Neural progenitor cell (in vitro differentiated cells): ENCODE measurements around the gene C22orf15. TPM values are rescaled to one million over a fixed set of nuclear protein-coding genes. Genes with fewer than 3 reads are reported as not detected.

Experiments used
- DNase-seq: peaks from one replicate; pipeline ENCODE4 v3.0.0-alpha.2; 2016; ENCODE audit warnings: low spot score
- H2AFZ ChIP-seq: fragments of 200-600 bp; sonication (generic); replicated peaks from 2 replicates; pipeline ENCODE4 v1.6.1; 2016; ENCODE audit warnings: antibody characterized with exemption
- H3F3A ChIP-seq: fragments of 200-600 bp; sonication (generic); 2 replicates; pipeline ENCODE4 v1.6.1; 2016; ENCODE audit warnings: antibody characterized with exemption, low read depth
- H3K27ac ChIP-seq: fragments of 200-600 bp; sonication (generic); 2 replicates; pipeline ENCODE4 v1.5.1; 2016; ENCODE audit warnings: mild to moderate bottlenecking
- H3K27me3 ChIP-seq: fragments of 200-600 bp; sonication (generic); 2 replicates; pipeline ENCODE4 v1.6.1; 2016; ENCODE audit warnings: mild to moderate bottlenecking, moderate library complexity
- H3K36me3 ChIP-seq: fragments of 200-600 bp; sonication (generic); 2 replicates; pipeline ENCODE4 v1.5.1; 2016
- H3K4me1 ChIP-seq: fragments of 200-600 bp; sonication (generic); 2 replicates; pipeline ENCODE4 v1.6.1; 2016; ENCODE audit warnings: mixed run types
- H3K4me2 ChIP-seq: fragments of 200-600 bp; sonication (generic); 2 replicates; pipeline ENCODE4 v1.6.1; 2016
- H3K4me3 ChIP-seq: fragments of 200-600 bp; sonication (generic); 2 replicates; pipeline ENCODE4 v1.5.1; 2016
- H3K79me2 ChIP-seq: fragments of 200-600 bp; sonication (generic); 2 replicates; pipeline ENCODE4 v1.6.1; 2016; ENCODE audit warnings: low read depth
- H3K9ac ChIP-seq: fragments of 200-600 bp; sonication (generic); 2 replicates; pipeline ENCODE4 v1.6.1; 2016
- H3K9me3 ChIP-seq: fragments of 200-600 bp; sonication (generic); 2 replicates; pipeline ENCODE4 v1.5.1; 2016; ENCODE audit warnings: low read depth
- H4K20me1 ChIP-seq: fragments of 200-600 bp; sonication (generic); 2 replicates; pipeline ENCODE4 v1.6.1; 2016; ENCODE audit warnings: low read depth
- H3K27ac Mint-ChIP-seq: 3 replicates; pipeline ENCODE4 v1.8.0; 2021; ENCODE audit warnings: mixed read lengths
- H3K27me3 Mint-ChIP-seq: 2 replicates; pipeline ENCODE4 v1.8.0; 2022; ENCODE audit warnings: low read depth, mild to moderate bottlenecking, inconsistent platforms, moderate library complexity, mixed read lengths; ENCODE audit not compliant: insufficient read depth
- H3K36me3 Mint-ChIP-seq: 3 replicates; pipeline ENCODE4 v1.8.0; 2021; ENCODE audit warnings: mixed read lengths
- H3K4me1 Mint-ChIP-seq: 3 replicates; pipeline ENCODE4 v1.8.0; 2021; ENCODE audit warnings: mixed read lengths
- H3K4me3 Mint-ChIP-seq: 3 replicates; pipeline ENCODE4 v1.8.0; 2021; ENCODE audit warnings: mild to moderate bottlenecking, moderate library complexity, mixed read lengths
- H3K9me3 Mint-ChIP-seq: 3 replicates; pipeline ENCODE4 v1.8.0; 2020; ENCODE audit warnings: mixed read lengths
- EZH2 ChIP-seq: fragments of 200-600 bp; sonication (generic); IDR thresholded peaks from 2 replicates; pipeline ENCODE4 v1.6.1; 2017; ENCODE audit warnings: antibody characterized with exemption, mild to moderate bottlenecking, moderate library complexity
- EZH2phosphoT487 ChIP-seq: fragments of 200-600 bp; sonication (generic); IDR thresholded peaks from 2 replicates; pipeline ENCODE4 v1.6.1; 2017; ENCODE audit warnings: antibody characterized with exemption
- total RNA-seq: library from RNA; depleted of rRNA; stranded (reverse); fragments of >200 nt; gene quantifications from 2 replicates; pipeline ENCODE4 v1.2.3, GENCODE V29; 2015; ENCODE audit warnings: low replicate concordance
- TF ChIP-seq, protein P1 (sequence below): fragments of 200-600 bp; sonication (generic); IDR thresholded peaks from 2 replicates; pipeline ENCODE4 v1.5.1; 2017; ENCODE audit warnings: antibody characterized with exemption, mild to moderate bottlenecking

The C22orf15 gene
- total RNA-seq, 1 donor from 2014 or later = 0.56 TPM

DNA sequence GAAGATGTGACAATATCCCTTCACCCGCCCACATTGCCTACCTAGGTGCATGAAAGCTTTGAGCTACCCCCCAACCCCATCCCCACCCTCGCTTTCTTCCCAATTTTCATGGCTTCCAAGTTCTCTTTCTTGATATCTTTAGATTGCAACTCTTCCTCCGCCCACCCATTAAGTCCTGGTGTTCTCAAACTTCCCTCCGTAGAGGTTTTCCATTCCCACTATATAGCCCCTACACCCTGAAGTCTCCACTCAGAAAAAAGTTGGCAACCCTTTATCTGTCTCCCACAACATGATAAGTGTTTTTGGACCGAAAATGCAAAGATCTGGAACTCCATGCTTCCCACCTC lies 12.4 kb upstream of the C22orf15 start:
- H3K36me3 ChIP-seq = no peaks in the 10 kb centered on the region
- H3K27me3 ChIP-seq = no peaks in the 10 kb centered on the region
- H3K4me3 ChIP-seq = peak overlapping the region; percentile 88
- Mint-ChIP-seq H3K27ac (no peak overlapping the region), H3K9me3 (no peaks in the 10 kb centered on the region), H3K4me1 (peaks cover 28% of the 10 kb centered on the region), H3K4me3 (peak overlapping the region; percentile 86), H3K27me3 (peaks cover 5% of the 10 kb centered on the region), H3K36me3 (peaks cover 2% of the 10 kb centered on the region)
- H3K9me3 ChIP-seq = no peaks in the 10 kb centered on the region
- no peaks in the 10 kb centered on the region for H4K20me1 ChIP-seq
- TF ChIP-seq EZH2phosphoT487 = no peak
- TF ChIP-seq EZH2 = no peak
- TF ChIP-seq, protein P1, sequence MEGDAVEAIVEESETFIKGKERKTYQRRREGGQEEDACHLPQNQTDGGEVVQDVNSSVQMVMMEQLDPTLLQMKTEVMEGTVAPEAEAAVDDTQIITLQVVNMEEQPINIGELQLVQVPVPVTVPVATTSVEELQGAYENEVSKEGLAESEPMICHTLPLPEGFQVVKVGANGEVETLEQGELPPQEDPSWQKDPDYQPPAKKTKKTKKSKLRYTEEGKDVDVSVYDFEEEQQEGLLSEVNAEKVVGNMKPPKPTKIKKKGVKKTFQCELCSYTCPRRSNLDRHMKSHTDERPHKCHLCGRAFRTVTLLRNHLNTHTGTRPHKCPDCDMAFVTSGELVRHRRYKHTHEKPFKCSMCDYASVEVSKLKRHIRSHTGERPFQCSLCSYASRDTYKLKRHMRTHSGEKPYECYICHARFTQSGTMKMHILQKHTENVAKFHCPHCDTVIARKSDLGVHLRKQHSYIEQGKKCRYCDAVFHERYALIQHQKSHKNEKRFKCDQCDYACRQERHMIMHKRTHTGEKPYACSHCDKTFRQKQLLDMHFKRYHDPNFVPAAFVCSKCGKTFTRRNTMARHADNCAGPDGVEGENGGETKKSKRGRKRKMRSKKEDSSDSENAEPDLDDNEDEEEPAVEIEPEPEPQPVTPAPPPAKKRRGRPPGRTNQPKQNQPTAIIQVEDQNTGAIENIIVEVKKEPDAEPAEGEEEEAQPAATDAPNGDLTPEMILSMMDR = no peak
- H3K4me2 ChIP-seq = peak overlapping the region; percentile 95
- H3K79me2 ChIP-seq = no peaks in the 10 kb centered on the region
- no peak overlapping the region for H3K27ac ChIP-seq
- peak overlapping the region; percentile 86 for H2AFZ ChIP-seq
- peak overlapping the region; percentile 55 for H3K9ac ChIP-seq
- peaks cover 7% of the 10 kb centered on the region for H3K4me1 ChIP-seq
- peaks cover 9% of the 10 kb centered on the region for H3F3A ChIP-seq
- DNase-seq = no peak

GRCh38 chr22:23750714-23751440 lies 11.9 kb upstream of the C22orf15 start, which contains the start of gene ZNF70:
Gene ZNF70, minus strand, starts transcription at chr22:23751112. Its CDS starts 5,972 bp downstream, at chr22:23745140.
- Mint-ChIP-seq H3K27me3 (peaks cover 5% of the 10 kb centered on the region), H3K4me1 (peaks cover 29% of the 10 kb centered on the region), H3K27ac (peak within 1 kb of the TSS; percentile 53), H3K36me3 (peaks cover 2% of the 10 kb centered on the region), H3K9me3 (no peaks in the 10 kb centered on the region), H3K4me3 (peak within 1 kb of the TSS; percentile 87)
- H3K9ac ChIP-seq = peak within 1 kb of the TSS; percentile 61
- H3K9me3 ChIP-seq = no peaks in the 10 kb centered on the region
- peak within 1 kb of the TSS; percentile 82 for H3K27ac ChIP-seq
- DNase-seq = peak; percentile 97
- peak within 1 kb of the TSS; percentile 87 for H2AFZ ChIP-seq
- H4K20me1 ChIP-seq = no peaks in the 10 kb centered on the region
- H3K4me1 ChIP-seq = peaks cover 7% of the 10 kb centered on the region
- no peaks in the 10 kb centered on the region for H3K79me2 ChIP-seq
- H3K36me3 ChIP-seq = no peaks in the 10 kb centered on the region
- peak within 1 kb of the TSS; percentile 95 for H3K4me2 ChIP-seq
- no peaks in the 10 kb centered on the region for H3K27me3 ChIP-seq
- TF ChIP-seq, protein P1 = peak; percentile 51
- no peak for TF ChIP-seq EZH2phosphoT487
- peaks cover 9% of the 10 kb centered on the region for H3F3A ChIP-seq
- H3K4me3 ChIP-seq = peak within 1 kb of the TSS; percentile 88

- H3K79me2 ChIP-seq = no peaks in the 10 kb centered on the region
- Mint-ChIP-seq H3K4me1 (peaks cover 29% of the 10 kb centered on the region), H3K27ac (peak overlapping the region; percentile 53), H3K4me3 (peak overlapping the region; percentile 87), H3K36me3 (peaks cover 2% of the 10 kb centered on the region), H3K27me3 (peaks cover 5% of the 10 kb centered on the region), H3K9me3 (no peaks in the 10 kb centered on the region)
- H3K36me3 ChIP-seq = no peaks in the 10 kb centered on the region
- H3F3A ChIP-seq = peaks cover 10% of the 10 kb centered on the region
- H3K9ac ChIP-seq = peak overlapping the region; percentile 61
- DNase-seq = peak; percentile 68
- peak overlapping the region; percentile 87 for H3K4me2 ChIP-seq
- H3K4me3 ChIP-seq = peak overlapping the region; percentile 88
- H3K9me3 ChIP-seq = no peaks in the 10 kb centered on the region
- H2AFZ ChIP-seq = peak overlapping the region; percentile 87
- H4K20me1 ChIP-seq = no peaks in the 10 kb centered on the region
- no peaks in the 10 kb centered on the region for H3K27me3 ChIP-seq
- H3K27ac ChIP-seq = peak overlapping the region; percentile 82
- H3K4me1 ChIP-seq = peaks cover 7% of the 10 kb centered on the region
- TF ChIP-seq EZH2 = no peak
- TF ChIP-seq, protein P1 = no peak
- no peak for TF ChIP-seq EZH2phosphoT487
These were observed 11.3 kb upstream of the C22orf15 start for GRCh38 chr22:23751441-23751996.
